ENCODE data around the gene REXO5. TPM values are rescaled to one million over a fixed set of nuclear protein-coding genes. Genes with fewer than 3 reads are reported as not detected.
"Not testable (repeated sequence)": the region's sequence is repeated elsewhere in the genome, so short reads cannot be mapped to it uniquely, and the experiment has no call there.

The REXO5 gene
- total and polyA plus RNA-seq, 3 experiments from 2014 or later: 0.81 to 9.3 (median 7.9) TPM

DNA sequence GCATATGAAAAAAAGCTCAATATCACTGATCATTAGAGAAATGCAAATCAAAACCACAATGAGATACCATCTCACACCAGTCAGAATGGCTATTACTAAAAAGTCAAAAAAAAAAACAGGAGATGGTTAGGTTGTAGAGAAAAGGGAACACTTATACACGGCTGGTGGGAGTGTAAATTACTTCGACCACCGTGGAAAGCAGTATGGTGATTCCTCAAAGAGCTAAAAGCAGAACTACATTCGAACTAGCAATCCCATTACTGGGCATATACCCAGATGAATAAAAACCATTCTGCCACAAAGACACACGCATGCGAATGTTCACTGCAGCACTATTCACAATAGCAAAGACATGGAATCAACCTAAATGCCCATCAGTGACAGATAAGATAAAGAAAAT is 58.0 kb downstream of the REXO5 start:
- H3K4me3 ChIP-seq (ENCODE audit: low read length); POLR2A ChIA-PET; H3K9me3 Mint-ChIP-seq; H3K27ac ChIP-seq (ENCODE audit: low read depth, low read length); H3K9me3 ChIP-seq (ENCODE audit: low read length); H3K4me3 Mint-ChIP-seq; H3K27me3 ChIP-seq (ENCODE audit: insufficient read depth, low read length, poor library complexity, severe bottlenecking); H3K4me1 ChIP-seq (ENCODE audit: insufficient read depth, low read length); H3K27ac Mint-ChIP-seq; H3K36me3 ChIP-seq (ENCODE audit: insufficient read depth, low read length); DNase-seq; H3K27me3 Mint-ChIP-seq: not testable (repeated sequence)
- CTCF ChIA-PET: interaction anchor here (1.6 to 4.1 kb wide), 2 partner anchors 14 to 220 kb away, joined by 4 to 22 read pairs; no protein-coding TSS in a partner anchor
- Mint-ChIP-seq H3K4me1 (peaks cover 19 to 30% (median 27%) of the 10 kb centered on the region in 3 donors), H3K36me3 (peaks cover 6 to 29% (median 12%) of the 10 kb centered on the region in 3 donors)

DNA sequence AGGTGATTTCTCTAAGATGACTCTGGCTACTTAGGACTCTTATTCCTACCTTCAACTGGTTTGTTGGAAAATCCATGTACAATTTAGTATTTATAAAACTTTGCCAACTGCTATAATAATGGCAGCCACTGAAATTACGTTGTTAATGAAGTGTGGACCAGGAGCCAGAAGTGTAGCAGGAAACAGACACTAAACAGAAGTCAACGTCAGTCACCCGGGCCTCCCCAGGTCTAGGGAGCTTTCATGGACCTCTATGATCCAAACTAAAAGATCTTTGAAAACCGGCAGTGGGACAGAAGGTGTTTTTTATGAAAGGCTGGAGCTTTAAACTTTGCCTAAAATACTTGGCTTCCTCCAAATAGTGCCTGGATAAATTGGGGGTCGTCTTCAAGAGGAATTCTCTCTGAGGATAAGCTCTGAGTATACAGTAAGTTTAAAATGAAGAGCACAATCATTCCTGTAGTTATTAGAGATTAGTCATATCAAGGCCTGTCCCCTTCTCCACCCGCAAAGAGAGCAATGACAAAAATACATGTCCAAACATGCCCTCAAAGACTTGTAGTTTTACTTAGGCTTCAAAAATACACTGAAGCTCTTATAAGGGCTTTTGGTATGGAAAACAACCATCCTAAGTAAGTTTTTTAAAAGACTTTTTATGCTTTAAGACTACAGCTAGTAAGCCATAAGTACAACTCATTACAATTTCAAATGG is 59.2 kb downstream of the REXO5 start:
- Mint-ChIP-seq H3K27me3 (no peaks in the 10 kb centered on the region), H3K27ac (no peak overlapping the region), H3K36me3 (peaks cover 0 to 18% (median 5%) of the 10 kb centered on the region in 3 donors), H3K4me3 (no peak overlapping the region), H3K9me3 (no peaks in the 10 kb centered on the region), H3K4me1 (peaks cover 19 to 30% (median 27%) of the 10 kb centered on the region in 3 donors)
- Histone ChIP-seq H3K4me3 (ENCODE audit: low read length) (no peak overlapping the region), H3K27me3 (ENCODE audit: insufficient read depth, low read length, poor library complexity, severe bottlenecking) (no peaks in the 10 kb centered on the region), H3K36me3 (ENCODE audit: insufficient read depth, low read length) (no peaks in the 10 kb centered on the region), H3K4me1 (ENCODE audit: insufficient read depth, low read length) (no peaks in the 10 kb centered on the region), H3K9me3 (ENCODE audit: low read length) (no peaks in the 10 kb centered on the region), H3K27ac (ENCODE audit: low read depth, low read length) (no peak overlapping the region)
- no peak for DNase-seq
- ChIA-PET POLR2A (no interaction called here), CTCF (interaction anchor here (4.1 kb wide), 1 partner anchor 16 kb away, joined by 22 read pairs; no protein-coding TSS in a partner anchor)

DNA sequence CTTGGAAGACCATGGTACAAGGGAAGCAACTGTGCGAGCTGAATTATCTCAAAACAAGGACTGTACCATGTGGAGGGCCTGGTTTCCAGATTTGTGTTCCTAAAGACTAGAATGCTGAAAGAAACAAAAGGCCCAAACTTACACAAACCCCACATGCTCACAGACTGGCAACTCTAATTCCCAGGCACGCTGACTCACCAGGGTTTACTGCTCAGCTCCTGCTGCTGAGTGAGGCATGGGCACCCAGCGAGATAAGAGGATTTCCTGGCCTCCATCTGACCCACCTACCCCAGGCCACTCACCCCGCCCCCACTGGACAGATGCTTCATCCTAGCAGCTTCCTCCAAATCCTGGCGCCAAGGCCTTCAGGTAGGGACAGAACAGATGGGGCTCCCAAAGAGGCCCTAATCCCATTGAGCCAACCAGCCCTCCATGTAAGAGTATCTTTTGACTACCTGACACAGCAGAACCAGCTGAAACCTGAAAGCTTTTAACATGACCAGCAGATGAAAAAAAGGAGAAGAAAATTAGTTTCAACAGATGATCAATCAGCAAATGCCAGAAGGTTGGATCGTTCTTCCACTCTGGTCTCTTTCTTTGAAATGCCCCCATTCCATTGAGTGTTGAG is 59.9 kb downstream of the REXO5 start:
- Histone ChIP-seq H3K36me3 (ENCODE audit: insufficient read depth, low read length) (no peaks in the 10 kb centered on the region), H3K9me3 (ENCODE audit: low read length) (no peaks in the 10 kb centered on the region), H3K4me1 (ENCODE audit: insufficient read depth, low read length) (no peaks in the 10 kb centered on the region), H3K4me3 (ENCODE audit: low read length) (no peak overlapping the region), H3K27me3 (ENCODE audit: insufficient read depth, low read length, poor library complexity, severe bottlenecking) (no peaks in the 10 kb centered on the region), H3K27ac (ENCODE audit: low read depth, low read length) (no peak overlapping the region)
- H3K4me1 Mint-ChIP-seq: peaks cover 19 to 30% (median 27%) of the 10 kb centered on the region in 3 donors
- no peak for DNase-seq
- peaks cover 0 to 15% (median 3%) of the 10 kb centered on the region in 3 donors for H3K36me3 Mint-ChIP-seq
- ChIA-PET POLR2A (no interaction called here), CTCF (interaction anchor here (0.9 to 4.1 kb wide), 2 partner anchors 8 to 16 kb away, joined by 3 to 22 read pairs; no protein-coding TSS in a partner anchor)
- H3K9me3 Mint-ChIP-seq: no peaks in the 10 kb centered on the region
- H3K27ac Mint-ChIP-seq: no peak overlapping the region
- H3K27me3 Mint-ChIP-seq: no peaks in the 10 kb centered on the region
- no peak overlapping the region for H3K4me3 Mint-ChIP-seq

DNA sequence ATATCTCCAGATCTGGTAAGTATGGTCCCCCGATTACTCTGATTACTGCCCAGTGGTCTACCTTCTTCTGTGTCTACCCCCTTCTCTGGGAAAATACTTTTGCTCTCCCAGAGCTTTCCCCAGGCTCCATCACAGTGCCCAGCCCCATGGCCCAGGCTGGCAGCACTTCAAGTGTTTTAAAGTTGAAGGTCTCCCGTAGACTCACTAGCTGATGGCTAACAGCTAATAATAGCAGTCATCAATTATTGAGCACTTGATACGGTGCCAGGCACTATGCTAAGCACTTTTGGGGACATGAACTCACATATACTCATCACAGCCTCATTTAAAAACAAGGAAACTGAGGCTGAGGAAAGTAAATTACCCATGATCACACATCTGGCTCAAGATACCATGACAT is 60.5 kb downstream of the REXO5 start:
- POLR2A ChIA-PET: no interaction called here
- H3K4me3 ChIP-seq (ENCODE audit: low read length): no peak overlapping the region
- H3K27me3 ChIP-seq (ENCODE audit: insufficient read depth, low read length, poor library complexity, severe bottlenecking): no peaks in the 10 kb centered on the region
- DNase-seq: no peak
- H3K4me1 Mint-ChIP-seq: peaks cover 19 to 30% (median 28%) of the 10 kb centered on the region in 3 donors
- H3K27ac ChIP-seq (ENCODE audit: low read depth, low read length): no peak overlapping the region
- no peaks in the 10 kb centered on the region for H3K27me3 Mint-ChIP-seq
- no peaks in the 10 kb centered on the region for H3K9me3 ChIP-seq (ENCODE audit: low read length)
- no peaks in the 10 kb centered on the region for H3K36me3 ChIP-seq (ENCODE audit: insufficient read depth, low read length)
- no peak overlapping the region for H3K4me3 Mint-ChIP-seq
- no peaks in the 10 kb centered on the region for H3K4me1 ChIP-seq (ENCODE audit: insufficient read depth, low read length)
- peaks cover 0 to 9% (median 3%) of the 10 kb centered on the region in 3 donors for H3K36me3 Mint-ChIP-seq
- H3K9me3 Mint-ChIP-seq: no peaks in the 10 kb centered on the region
- CTCF ChIA-PET: interaction anchor here (0.9 to 4.1 kb wide), 2 partner anchors 8 to 17 kb away, joined by 3 to 22 read pairs; no protein-coding TSS in a partner anchor
- H3K27ac Mint-ChIP-seq: peak overlapping the region in 1 of 8 donors; percentile 7

DNA sequence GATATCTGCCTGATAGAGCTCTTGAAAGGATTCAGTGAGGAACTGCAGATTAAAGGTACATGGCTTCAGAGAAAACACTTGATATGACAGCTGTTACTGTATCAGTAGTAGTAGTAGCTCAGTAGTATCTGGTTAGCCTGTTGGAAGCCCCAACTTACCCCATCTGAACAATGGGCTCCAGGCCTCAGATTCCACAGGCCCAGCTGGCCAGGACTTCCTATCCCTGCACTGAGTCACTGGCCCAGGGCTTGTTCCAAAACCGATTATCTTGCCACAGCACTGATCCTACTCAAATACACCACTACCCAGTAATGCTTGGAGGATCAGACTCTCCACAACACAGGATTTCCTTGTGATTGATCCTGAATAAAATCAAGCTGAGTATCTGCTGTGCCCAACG is 61.3 kb downstream of the REXO5 start:
- ChIA-PET POLR2A (no interaction called here), CTCF (interaction anchor here (1.7 kb wide), 1 partner anchor 17 kb away, joined by 4 read pairs; no protein-coding TSS in a partner anchor)
- H3K27me3 Mint-ChIP-seq: no peaks in the 10 kb centered on the region
- Histone ChIP-seq H3K9me3 (ENCODE audit: low read length) (no peaks in the 10 kb centered on the region), H3K27ac (ENCODE audit: low read depth, low read length) (no peak overlapping the region), H3K4me1 (ENCODE audit: insufficient read depth, low read length) (peaks cover 2% of the 10 kb centered on the region), H3K36me3 (ENCODE audit: insufficient read depth, low read length) (no peaks in the 10 kb centered on the region), H3K27me3 (ENCODE audit: insufficient read depth, low read length, poor library complexity, severe bottlenecking) (no peaks in the 10 kb centered on the region), H3K4me3 (ENCODE audit: low read length) (no peak overlapping the region)
- peaks cover 22 to 37% (median 35%) of the 10 kb centered on the region in 3 donors for H3K4me1 Mint-ChIP-seq
- H3K36me3 Mint-ChIP-seq: peaks cover 0 to 3% (median 3%) of the 10 kb centered on the region in 3 donors
- H3K9me3 Mint-ChIP-seq: no peaks in the 10 kb centered on the region
- H3K4me3 Mint-ChIP-seq: no peak overlapping the region
- H3K27ac Mint-ChIP-seq: no peak overlapping the region
- DNase-seq: no peak

DNA sequence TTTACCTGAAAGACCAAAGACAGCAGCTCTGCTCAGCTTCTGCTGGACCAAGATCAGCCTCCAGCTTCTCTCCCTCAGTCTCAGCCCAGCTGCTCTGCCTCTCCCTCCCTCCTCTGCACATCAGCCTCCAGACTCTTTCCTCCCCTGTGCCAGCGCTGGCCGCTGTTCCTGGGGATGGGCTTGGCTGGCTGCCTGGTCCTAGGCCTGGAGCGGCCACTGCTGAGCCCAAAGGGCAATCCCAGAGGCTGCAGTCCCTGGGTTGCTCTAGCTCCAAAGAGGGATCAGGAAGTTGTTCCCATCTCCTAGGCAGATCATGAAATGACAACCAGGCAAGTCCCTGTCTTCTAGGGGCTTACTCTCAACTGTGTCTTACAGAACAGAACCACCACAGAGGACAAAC is 62.6 kb downstream of the REXO5 start:
- no peaks in the 10 kb centered on the region for H3K9me3 ChIP-seq (ENCODE audit: low read length)
- CTCF ChIA-PET: interaction anchor here (1.7 kb wide), 1 partner anchor 18 kb away, joined by 4 read pairs; no protein-coding TSS in a partner anchor
- Mint-ChIP-seq H3K36me3 (peaks cover 0 to 3% (median 0%) of the 10 kb centered on the region in 3 donors), H3K27me3 (no peaks in the 10 kb centered on the region), H3K4me3 (no peak overlapping the region), H3K27ac (peak overlapping the region in 2 of 8 donors; percentile 34 to 42), H3K9me3 (no peaks in the 10 kb centered on the region), H3K4me1 (peaks cover 30 to 43% (median 43%) of the 10 kb centered on the region in 3 donors)
- H3K4me1 ChIP-seq (ENCODE audit: insufficient read depth, low read length): peaks cover 14% of the 10 kb centered on the region
- DNase-seq: no peak
- no peaks in the 10 kb centered on the region for H3K36me3 ChIP-seq (ENCODE audit: insufficient read depth, low read length)
- POLR2A ChIA-PET: no interaction called here
- H3K4me3 ChIP-seq (ENCODE audit: low read length): no peak overlapping the region
- H3K27me3 ChIP-seq (ENCODE audit: insufficient read depth, low read length, poor library complexity, severe bottlenecking): no peaks in the 10 kb centered on the region
- H3K27ac ChIP-seq (ENCODE audit: low read depth, low read length): no peak overlapping the region

DNA sequence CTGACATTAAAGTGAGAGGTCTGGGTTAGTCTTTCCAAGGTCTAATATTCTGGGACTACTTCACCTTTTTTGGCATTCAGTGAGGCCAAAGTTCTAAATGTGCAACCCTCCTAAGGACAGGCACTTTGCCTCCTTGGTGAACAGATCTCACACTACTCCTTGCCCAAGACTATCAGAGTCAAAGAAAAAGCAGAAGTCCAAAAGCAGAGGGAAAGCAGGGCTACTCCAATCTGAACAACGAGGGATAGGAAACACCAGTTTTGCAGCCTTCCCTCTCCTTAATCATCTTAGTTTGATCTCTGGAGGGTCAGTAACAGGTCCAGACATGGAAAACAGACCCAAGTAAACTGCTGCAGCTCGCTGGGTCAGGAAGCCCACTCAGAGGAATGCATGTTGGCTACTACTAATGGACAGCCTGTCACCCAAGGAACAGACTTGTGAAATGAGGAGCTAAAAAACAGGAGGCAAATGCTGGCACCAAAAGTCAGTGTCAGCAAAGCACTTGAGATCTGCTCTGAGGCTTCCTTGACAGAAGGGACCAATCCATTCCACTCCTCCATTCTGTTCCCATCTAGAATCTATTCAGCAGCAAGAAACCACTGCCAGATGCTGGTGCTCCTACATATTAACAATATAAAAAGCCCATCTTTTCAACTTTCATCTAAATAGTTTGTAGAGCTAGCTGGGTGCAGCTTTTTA is 63.9 kb downstream of the REXO5 start:
- Histone ChIP-seq H3K36me3 (ENCODE audit: insufficient read depth, low read length) (no peaks in the 10 kb centered on the region), H3K4me1 (ENCODE audit: insufficient read depth, low read length) (peaks cover 27% of the 10 kb centered on the region), H3K9me3 (ENCODE audit: low read length) (no peaks in the 10 kb centered on the region), H3K4me3 (ENCODE audit: low read length) (no peak overlapping the region), H3K27me3 (ENCODE audit: insufficient read depth, low read length, poor library complexity, severe bottlenecking) (no peaks in the 10 kb centered on the region), H3K27ac (ENCODE audit: low read depth, low read length) (no peak overlapping the region)
- DNase-seq: no peak
- Mint-ChIP-seq H3K27me3 (no peaks in the 10 kb centered on the region), H3K27ac (peak overlapping the region in 3 of 8 donors; percentile 21 to 29 (median 23)), H3K4me3 (no peak overlapping the region), H3K36me3 (peaks cover 0 to 3% (median 0%) of the 10 kb centered on the region in 3 donors), H3K4me1 (peaks cover 36 to 50% (median 47%) of the 10 kb centered on the region in 3 donors), H3K9me3 (no peaks in the 10 kb centered on the region)
- ChIA-PET POLR2A (no interaction called here), CTCF (no interaction called here)

DNA sequence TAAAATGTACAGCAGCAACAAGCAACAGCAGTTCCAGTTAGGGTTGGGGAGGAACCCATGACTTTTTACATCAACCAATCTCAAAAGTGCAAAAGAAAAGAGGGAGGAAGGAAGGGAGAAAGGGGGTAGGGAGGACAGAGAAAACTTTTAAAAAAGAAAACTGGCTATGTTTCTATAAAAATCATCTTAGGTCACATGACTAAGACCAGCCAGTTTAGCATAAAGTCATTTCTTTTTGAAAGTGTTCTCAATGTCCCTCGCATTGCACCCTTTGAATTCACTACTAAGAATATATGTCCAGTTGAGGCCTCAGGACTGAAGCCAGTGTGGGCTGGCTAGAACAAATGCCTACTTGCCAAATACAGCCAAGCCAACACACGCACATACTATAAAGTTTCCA is 64.9 kb downstream of the REXO5 start:
- POLR2A ChIA-PET: no interaction called here

More for the DNA sequence above, 64.9 kb downstream of the REXO5 start:
- Histone ChIP-seq H3K4me3 (ENCODE audit: low read length) (no peak overlapping the region), H3K9me3 (ENCODE audit: low read length) (no peaks in the 10 kb centered on the region), H3K36me3 (ENCODE audit: insufficient read depth, low read length) (no peaks in the 10 kb centered on the region), H3K4me1 (ENCODE audit: insufficient read depth, low read length) (peaks cover 30% of the 10 kb centered on the region), H3K27me3 (ENCODE audit: insufficient read depth, low read length, poor library complexity, severe bottlenecking) (no peaks in the 10 kb centered on the region), H3K27ac (ENCODE audit: low read depth, low read length) (no peak overlapping the region)
- CTCF ChIA-PET: no interaction called here
- peak overlapping the region in 1 of 8 donors; percentile 21 for H3K27ac Mint-ChIP-seq
- no peak overlapping the region for H3K4me3 Mint-ChIP-seq
- no peaks in the 10 kb centered on the region for H3K9me3 Mint-ChIP-seq
- DNase-seq: no peak
- no peaks in the 10 kb centered on the region for H3K27me3 Mint-ChIP-seq
- peaks cover 37 to 46% (median 44%) of the 10 kb centered on the region in 3 donors for H3K4me1 Mint-ChIP-seq
- H3K36me3 Mint-ChIP-seq: peaks cover 0 to 3% (median 0%) of the 10 kb centered on the region in 3 donors

Measured in CD8-positive, alpha-beta memory T cell (primary cell).